ENCODE results near the gene ITIH5.
A peak's percentile ranks its signal among the peaks of the same experiment; 100 is the strongest.

Gene ITIH5

DNA sequence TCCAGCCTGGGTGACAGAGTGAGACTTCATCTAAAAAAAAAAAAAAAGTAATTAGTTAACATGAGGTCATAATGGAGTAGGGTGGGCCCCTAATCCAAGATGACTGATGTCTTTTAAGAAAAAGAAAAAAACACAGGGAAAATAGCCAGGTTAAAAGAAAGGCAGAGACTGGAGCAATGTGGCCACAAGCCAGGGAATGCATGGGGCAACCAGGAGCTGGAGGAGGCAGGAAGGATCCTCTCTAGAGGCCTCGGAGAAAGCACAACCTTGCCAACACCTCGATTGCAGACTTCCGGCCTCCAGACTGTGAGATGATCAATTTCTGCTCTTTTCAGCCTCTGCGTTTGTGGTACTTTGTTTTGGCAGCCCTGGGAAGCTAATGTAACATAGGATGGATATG is 121.5 kb downstream of the ITIH5 start:
- DNase-seq: no peak

DNA sequence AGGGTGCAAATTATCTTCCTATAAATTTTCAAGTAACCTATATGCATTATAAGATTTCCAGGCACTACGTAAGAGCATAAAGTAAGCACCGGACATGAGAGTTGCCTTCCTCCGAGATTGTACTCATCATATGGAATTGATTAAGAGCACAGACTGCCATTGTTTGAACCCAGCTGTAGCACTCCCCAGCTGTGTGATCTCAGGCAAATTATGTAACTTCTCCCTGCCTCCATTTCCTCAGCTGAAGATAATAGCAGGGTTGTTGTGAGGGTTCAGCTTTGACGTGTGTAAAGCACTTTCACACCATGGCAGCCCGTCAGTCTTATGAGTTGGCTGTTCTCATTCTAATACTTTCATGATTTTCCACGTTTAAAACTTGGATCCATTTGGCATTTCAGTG is 122.6 kb downstream of the ITIH5 start:
- DNase-seq: peak; percentile 2

DNA sequence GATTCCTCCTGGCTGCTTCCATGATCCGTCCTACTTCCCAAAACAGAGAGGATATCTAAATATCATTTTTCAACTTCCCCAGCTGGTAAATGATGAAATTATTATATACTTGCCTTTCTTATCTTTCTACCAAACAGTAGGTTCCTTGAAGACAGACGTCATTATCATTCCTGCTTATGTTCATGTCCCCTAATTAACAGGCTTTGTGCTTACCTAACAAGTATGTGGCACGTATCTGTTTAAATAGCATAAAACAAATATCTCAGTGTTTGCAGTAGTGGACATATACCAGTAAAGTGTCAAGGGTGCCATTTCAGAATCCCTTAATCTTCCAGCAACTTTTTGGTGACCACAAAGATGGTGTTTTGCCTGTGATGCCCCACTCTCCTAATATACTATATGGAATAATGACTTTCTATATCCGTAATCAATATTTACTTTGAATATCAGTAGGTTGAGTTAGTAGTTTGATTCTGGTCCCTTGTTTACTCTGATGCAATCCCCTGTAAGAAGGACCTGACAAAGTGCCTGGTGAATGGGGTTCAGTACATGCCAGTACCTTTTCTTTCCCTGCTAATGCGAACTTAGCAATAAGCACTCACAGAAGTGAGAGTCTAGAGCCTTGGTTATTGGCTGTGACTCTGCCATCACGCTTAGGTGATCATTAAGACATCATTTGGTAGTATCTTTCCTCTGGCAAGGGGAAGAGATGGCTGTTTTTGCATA is 124.4 kb downstream of the ITIH5 start:
- no peak for DNase-seq

DNA sequence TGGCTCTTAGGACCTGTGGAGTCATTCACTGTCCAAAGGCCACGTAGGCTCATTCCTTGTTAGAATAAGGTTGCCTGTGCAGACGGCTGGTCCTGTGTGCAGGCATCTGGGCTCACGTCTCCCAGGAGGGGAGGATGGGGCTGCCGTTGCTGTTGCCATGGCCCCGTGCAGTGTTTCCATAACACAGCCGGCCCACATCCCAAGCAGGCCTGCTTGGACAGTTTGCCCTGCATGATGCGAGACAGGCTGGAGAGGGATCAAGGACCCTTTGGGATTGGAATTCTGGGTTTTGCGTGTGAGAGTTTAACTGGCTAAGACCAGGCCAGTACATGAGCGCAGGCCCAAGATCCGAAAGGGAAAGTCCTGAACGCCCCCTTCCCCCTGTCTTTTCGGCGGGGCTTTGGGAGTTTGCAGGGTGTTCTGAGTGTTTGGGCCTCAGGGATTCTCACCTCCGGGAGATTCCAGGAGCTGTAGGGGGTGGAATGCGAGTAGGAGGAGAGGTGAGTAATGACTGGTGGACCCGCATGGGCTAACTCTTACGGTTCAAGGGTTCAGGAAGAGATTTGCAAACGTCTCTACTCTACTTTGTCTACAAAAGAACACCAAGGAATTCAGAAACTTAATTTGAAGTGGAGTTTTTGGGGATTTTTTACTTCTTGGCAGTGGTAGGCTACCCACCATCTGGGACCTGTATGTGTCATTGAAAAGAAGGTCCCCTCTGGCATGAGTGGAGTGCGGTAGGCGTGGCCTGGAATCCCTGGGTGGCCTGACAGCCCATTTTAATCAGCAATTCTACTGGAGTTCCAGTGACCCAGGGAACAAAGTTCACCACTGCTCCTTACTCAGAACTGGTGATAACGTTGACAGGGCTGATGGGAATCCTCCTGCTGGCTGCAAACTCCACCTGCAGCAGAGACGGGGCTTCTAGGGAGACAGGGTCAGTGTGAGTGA is 125.4 kb downstream of the ITIH5 start:
- no peak for DNase-seq

DNA sequence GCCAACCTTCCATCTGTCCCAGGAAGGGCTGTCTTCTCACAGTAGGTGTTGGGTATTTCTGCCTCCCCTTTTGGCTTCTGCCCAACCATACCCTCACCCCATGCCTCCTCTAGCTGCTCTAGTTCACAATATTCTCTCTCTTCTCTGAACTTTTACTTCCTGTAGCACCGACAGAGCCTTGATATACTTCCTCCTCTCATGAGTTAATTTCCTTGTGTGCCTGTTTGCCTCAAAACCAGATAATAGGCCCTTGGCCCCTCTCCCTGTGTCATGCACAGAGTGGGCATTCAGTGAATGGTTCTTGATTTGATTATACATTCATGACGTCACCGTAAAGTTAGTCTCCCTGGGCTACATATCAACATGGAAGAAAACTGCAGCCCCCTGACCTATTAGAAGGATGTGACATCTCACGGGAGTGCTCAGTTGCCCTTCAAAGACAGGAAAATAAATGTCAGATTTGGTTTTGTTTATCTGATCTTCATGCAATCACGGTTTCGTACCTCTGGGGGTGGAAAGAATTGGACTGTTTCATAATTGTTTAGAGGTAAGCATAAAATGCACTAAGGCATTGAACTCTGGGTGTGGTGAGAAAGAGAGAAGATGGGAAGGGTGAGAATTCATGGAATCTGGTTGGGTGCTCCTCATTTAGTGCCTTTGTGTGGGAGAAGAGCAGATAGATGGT is 127.7 kb downstream of the ITIH5 start:
- DNase-seq: no peak

DNA sequence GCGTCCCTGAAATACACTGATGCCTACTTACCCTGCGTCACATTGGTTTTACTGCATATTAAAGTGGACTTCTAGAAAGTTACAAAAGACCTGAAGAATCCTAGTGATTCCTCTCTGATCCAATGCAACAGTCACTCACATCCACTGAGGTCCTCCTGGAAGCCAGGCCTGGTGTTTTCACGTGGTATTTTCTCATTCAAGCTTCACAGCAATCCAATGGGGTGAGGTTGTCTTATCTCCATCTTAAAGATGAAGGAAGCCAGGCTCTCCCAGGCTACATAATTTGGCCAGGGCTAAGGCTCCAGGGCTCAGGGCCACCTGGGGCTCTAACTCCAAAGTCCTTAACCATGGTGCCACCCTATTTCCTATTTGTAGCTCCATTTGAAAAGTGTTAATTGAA is 129.6 kb downstream of the ITIH5 start:
- DNase-seq: no peak

DNA sequence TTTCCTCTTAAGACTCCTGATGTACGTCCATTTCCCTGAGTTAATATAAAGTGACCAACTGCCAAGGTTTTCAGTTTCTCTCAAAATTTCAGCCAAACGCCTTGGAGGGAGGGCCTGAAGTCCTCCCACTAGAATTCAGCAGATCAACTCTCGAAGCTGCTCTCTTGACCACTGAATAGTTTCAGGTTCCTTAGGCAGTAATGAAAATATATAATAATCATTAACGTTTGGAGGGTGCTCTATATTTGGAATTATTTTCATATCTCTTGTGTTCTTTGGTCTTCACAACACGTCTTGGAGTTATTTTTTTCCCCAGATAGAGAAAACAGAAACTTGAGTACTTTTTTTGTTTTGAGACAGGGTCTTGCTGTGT is 132.3 kb downstream of the ITIH5 start:
- no peak for DNase-seq

DNA sequence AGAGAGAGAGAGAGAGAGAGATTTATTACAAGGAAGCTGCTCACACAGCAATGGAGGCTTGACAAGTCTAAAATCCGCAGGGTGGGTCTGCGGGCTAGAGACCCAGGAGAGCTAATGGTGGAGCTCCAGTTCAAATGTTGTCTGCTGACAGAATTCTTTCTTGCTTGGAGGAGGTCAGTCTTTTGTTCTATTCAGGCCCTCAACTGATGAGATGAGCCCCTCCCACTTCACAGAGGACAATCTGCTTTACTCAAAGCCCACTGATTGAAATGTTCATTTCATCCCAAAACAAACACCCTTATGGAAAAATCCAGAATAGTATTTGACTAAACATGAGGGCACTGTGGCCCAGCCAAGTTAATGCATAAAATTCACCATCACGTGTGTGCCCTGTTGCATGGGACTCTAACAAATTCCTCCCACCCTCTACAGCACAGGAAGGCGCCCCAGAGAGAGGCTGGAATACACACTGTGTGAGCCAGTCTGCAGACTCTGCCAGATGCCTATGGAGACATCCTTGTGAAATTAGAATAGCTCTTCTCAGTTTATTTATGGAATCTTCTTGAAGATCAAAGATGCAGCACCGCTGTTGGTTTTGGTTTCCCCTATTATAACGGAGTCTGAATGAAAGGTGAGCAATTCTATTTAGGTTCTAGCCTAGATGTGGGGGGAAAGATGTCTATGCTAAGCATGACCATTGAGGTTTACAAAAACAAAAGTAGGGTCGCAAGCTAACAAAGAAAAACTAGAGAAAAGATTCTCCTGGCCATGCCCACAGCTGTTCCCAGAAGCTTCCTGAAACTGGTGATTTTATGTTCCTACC is 132.9 kb downstream of the ITIH5 start:
- DNase-seq: no peak

DNA sequence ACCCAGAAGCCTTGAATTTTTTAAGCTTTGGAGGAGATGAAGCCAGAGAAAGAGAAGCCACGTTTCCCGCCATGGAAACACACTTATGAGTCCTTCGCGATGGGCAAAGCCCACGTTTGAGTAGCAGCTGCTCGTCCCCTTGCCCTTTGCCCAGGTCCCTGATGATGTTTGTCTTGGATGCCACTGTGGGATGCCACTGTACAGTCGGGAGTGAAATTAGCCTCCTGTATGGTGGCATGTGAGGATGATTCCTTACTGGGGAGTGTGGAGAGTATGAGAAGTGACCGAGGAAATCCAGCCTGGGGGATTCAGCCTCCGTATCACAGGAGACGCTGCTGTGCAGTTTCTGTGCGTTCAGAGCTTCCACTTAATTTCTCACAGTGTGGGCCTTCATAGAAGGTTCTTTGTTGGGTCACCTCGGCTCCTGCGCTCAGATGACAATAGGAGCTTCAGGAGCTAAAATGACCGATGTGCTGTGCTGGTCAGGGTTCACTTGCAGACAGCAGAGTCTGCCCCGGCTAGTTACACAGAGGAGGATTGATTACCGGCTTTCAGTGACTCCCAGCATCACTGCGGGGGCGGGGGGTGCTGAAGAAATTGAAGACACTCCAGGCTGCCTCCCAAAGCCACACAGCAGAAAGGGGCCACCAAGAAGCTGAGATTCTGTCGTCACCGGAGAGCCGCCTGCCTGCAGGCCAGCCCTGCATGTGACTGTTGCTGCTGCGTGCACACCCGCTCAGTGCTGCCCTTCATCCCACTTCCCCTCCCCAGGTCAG is 133.9 kb downstream of the ITIH5 start:
- DNase-seq: no peak

DNA sequence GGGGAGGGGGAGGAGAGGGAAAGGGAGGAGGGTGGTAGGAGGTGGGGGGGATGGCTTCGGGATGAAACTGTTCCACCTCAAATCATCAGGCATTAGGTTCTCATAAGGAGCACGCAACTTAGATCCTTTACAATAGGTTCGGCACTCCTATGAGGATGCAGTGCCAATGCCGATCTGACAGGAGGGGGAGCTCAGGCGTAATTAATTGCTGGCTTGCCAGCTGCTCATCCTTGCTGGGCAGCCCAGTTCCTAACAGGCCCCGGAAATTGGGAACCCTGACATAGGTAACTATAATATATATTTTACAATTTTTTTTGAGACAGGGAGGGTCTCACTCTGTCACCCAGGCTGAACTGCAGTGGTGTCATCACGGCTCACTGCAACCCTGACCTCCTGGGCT is 137.1 kb downstream of the ITIH5 start:
- DNase-seq: peak; percentile 11

DNA sequence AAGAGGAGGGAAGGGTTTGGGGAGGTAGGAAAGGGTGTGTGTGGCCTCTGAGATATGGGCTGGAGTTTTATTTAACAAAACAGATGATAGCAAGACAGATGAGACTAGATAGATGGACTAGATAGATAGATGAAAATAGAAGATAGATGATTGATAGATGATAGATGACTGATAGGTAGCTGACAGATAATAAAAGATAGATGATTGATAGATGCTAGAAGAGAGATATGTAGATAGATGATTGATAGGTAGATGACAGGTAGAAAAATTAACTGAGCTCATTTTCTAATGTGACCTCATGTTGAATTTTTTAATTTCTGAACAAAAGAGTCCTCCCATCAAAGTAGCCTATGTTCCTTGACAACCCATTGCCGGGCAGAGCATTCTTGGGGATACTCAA is 139.3 kb downstream of the ITIH5 start:
- no peak for DNase-seq

DNA sequence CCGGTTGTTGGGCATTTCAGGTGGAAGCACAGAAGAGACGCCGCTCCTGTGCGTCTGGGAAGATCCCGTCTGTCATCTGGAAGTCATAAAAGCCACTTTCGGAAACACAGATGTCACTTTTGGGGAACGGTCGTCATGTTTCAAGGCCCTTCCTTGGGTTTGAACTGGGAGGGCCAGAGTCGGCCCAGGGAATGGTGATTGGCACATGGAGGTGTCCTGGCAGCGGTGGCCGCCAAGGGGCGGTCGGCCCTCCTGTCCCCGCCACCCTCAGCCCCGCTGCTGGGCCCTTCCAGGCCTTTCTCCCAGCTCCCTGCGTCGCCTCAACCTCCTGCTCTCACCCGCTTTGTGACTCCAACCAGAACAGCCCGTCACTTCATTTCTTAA is 140.8 kb downstream of the ITIH5 start:
- DNase-seq: no peak

DNA sequence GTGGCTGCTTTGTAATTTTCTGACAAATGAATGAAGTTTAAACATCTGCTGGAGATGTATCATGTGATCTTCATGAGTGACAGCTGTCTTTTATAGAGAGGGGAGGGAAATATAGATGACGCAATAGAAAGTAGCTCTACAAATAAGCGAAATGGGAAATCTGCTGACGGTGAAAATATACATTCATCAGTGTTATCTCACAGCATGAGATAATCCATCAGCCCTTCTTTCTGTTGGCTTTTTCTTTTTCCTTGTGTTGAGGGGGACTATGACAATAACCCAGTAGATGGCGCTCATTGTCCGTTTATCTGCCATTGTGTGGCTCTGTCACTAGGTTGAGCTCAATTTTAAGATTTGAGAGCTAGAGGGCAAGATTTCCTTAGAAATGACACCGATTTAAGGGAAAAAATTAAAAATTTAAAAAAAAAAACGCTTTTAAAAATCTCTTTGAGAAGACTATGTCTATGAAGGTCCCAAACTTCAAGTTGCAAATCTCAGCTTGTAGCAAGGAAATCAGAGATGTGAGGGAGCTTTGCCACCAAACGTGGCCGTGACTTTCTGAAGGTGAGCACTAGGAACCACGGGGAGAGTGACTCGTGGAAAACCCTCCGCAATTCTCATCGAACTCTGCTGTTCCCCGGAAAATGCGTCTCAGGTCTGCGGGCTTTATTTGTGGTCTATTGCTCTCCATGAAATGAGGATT is 141.3 kb downstream of the ITIH5 start:
- DNase-seq: peak; percentile 23

DNA sequence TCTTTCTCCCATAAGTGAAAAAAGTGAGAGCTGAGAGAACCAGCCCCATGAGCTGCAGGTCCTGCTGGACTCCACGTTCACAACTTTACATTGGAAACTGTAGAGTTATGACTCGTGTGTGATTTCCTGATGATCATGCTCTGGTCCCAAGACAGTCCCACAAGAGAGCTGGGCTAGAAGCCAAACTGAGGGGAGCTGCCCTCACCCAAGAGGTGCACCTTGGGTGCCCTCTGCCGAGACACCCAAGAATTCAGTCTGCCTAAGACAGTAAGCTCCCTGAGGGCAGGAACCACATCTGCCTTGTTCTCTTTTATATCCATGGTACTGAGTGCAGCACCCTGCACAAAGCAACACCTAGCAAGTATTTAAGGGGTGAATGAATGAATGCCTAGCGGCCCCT is 143.1 kb downstream of the ITIH5 start:
- DNase-seq: no peak

DNA sequence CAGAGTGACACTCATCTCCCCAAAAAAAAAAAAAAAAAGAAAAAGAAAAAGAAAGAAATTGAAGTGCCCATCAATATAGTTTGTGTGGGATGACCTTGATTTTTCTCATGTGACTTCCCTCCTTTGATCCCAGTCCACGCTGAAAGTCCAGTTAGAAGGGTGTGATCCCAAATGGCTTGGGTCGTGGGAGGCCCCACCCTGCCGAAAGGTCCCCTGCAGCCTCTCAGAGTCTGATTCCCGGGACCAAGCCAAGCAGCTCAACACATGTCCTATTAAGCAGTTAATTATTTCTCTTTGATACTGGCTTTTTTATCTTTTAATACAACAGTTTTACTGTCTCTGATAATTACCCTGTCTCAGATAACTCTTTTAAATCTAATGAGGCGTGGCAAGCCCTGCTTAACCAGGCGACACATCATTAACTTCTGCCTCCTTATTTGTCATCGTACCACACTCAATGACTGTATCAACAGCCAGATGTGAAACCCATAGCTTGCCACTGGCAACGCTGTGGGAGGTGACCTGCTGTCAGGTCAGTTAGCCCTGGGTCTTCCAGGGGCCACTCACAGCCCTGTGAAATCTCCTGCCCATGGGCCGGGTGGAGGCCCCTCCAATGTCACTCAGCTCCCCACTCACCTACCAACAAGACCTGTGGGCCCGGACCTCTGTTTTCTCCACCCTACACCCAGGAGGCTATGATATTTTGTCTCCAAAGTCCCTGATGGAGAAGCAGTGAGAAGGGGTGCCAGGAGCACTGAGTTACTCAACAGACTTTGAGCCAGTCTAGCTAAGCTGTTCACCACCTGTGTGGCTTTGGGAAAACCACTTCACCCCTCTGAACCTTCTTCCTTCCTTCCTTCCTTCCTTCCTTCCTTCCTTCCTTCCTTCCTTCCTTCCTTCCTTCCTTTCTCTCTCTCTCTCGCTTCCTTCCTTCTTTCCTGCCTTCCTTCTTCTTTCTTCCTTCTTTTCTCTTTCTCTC is 146.0 kb downstream of the ITIH5 start:
- peak; percentile 47 for DNase-seq

DNA sequence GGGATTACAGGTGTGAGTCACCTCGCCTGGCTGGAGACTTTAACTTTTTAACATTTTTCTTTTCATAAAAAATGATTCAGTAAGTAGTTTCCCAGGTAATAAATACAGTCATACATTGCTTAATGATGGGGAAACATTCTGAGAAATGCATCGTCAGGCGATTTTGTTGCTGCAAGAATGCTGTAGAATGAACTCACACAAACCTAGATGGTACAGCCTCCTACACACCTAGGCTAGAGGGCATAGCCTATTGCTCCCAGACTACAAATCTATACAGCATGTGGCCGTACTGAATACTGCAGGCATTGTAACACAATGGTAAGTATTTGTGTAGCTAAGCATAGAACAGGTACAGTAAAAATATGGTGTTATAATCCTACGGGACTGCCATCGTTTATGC is 147.4 kb downstream of the ITIH5 start:
- no peak for DNase-seq

DNA sequence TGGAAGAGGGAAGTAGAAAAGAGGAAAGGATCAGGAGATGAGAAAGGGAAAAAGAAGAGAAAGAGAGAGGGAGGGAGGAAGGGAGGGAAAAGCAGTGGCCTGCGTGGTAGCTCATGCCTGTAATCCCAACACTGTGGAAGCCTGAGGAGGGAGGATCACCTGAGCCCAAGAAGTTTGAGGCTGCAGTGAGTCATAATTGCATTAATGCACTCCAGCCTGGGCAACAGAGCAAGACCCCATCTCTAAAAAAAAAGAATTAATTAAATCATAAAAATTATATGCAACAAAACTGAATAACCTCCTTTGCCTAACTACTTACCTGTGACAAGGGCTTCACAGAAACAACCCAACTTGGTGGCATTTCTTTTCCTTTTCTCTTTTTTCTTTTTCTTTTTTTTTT is 148.1 kb downstream of the ITIH5 start:
- no peak for DNase-seq

DNA sequence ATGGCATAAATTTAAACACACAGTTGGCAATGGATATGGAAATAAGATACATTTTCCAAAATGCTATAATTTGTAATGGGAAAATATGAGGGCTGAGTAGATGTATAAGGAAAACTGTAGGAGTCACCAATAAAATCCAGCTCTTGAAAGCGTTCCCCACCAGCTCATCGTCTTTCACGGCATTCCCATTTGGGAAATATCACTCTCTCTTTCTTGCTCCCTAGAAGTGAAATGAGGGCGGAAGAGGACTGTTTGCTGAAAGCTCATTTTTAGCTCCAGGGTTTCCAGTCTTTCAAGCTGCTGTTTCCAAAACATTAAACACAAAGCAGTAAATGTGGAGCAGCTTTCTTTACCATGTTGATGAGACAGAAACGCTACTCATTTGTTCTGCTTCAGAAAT is 151.3 kb downstream of the ITIH5 start:
- DNase-seq: no peak

DNA sequence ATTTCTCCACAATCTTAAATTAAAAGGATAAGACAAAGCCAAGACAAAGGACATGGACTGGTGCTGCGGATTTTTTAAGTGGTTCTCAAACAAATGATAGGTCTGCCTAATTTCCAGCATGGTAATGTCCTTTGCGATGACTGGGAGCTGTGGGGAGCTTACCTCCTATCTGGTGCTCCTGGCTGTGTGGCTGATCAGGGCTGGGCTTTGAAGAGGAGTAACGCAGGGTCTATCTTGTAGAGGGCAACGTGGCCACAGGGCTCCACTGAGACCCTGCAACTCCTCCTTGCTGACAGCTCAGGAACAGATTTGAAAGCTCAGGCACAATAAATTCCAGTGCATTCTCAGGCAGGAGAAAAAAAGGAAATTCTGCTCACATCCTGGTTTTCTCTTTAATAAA is 152.8 kb downstream of the ITIH5 start:
- DNase-seq: no peak

DNA sequence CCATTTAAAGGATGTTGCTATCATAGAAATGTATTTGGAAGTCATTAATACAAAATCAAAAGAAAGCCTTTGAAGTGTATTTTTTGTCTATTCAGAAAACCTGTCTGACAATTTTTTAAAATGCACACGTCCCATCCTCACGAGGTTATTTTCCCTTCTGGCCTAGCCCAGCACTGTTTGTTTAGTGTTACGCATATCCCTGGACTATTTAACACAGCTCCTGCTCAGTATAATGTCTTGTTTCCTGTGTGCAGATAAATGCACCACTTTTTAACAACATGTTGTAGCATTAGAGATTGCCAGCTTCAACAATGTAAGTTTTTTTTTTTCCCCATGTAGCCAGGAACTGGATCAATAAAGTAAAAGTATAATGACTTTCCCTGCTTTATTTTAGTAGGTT is 153.3 kb downstream of the ITIH5 start:
- no peak for DNase-seq
